Esophagus muscularis mucosa (tissue), 3 donors: ENCODE data around the gene MAD2L2.

ENCODE experiments used
- EP300 ChIP-seq: sonication (generic); formaldehyde crosslinking; IDR thresholded peaks from one replicate; pipeline ENCODE4 v1.6.1; 2017; ENCODE audit warnings: antibody characterized with exemption
- TF ChIP-seq, protein P1 (sequence below), 3 experiments: fragments of 200-600 bp in 2 of 3; fragments of 450-650 bp in 1 of 3; sonication (generic) in 2 of 3; IDR thresholded peaks; one replicate each; pipeline ENCODE4 v1.5.1; 2017 to 2019; ENCODE audit warnings: antibody characterized with exemption in 3 of 3, mild to moderate bottlenecking in 2 of 3, moderate library complexity in 1 of 3

DNA sequence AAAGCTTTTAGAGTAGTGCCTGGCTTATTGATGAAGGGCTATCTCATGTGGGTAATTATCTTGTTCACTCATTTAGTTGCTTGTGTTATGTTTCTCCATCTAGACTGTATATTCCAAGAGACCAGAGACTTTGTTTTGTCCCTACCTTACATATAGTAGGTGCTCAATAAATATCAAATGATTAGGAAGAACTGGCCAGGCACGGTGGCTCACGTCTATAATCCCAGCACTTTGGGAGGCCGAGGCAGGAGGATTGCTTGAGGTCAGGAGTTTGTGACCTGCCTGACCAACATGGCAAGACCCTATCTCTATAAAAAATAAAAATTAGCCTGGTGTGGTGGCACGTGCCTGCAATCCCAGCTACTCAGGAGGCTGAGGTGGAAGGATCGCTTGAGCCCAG lies 35.7 kb downstream of the MAD2L2 start:
- TF ChIP-seq EP300 = no peak
- TF ChIP-seq, protein P1, sequence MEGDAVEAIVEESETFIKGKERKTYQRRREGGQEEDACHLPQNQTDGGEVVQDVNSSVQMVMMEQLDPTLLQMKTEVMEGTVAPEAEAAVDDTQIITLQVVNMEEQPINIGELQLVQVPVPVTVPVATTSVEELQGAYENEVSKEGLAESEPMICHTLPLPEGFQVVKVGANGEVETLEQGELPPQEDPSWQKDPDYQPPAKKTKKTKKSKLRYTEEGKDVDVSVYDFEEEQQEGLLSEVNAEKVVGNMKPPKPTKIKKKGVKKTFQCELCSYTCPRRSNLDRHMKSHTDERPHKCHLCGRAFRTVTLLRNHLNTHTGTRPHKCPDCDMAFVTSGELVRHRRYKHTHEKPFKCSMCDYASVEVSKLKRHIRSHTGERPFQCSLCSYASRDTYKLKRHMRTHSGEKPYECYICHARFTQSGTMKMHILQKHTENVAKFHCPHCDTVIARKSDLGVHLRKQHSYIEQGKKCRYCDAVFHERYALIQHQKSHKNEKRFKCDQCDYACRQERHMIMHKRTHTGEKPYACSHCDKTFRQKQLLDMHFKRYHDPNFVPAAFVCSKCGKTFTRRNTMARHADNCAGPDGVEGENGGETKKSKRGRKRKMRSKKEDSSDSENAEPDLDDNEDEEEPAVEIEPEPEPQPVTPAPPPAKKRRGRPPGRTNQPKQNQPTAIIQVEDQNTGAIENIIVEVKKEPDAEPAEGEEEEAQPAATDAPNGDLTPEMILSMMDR (IDR thresholded peaks at IDR 0.05) = no peak
